Kidney (tissue), 14 donors: ENCODE measurements around the gene DGKI. TPM values are rescaled to one million over a fixed set of nuclear protein-coding genes. Genes with fewer than 3 reads are reported as not detected.

Experiments used
- DNase-seq, 5 donors: peaks; one replicate each; pipeline ENCODE4 v3.0.0-alpha.2; 2013 to 2020
- FAIRE-seq: peaks from 2 replicates; lab custom pipeline; 2012; peaks lifted over from hg19 to GRCh38; lab: Jason Lieb, UNC
- H3K27ac ChIP-seq, 2 donors: one replicate each; pipeline ENCODE4 v1.7.0; 2013; ENCODE audit warnings: low read depth in 2 of 2, low read length in 2 of 2, inconsistent platforms in 1 of 2
- H3K27me3 ChIP-seq: one replicate; pipeline ENCODE4 v1.7.1; 2013; ENCODE audit warnings: low read length, inconsistent platforms; ENCODE audit not compliant: control insufficient read depth, insufficient read depth
- H3K36me3 ChIP-seq, 3 donors: one replicate each; pipeline versions ENCODE4 v1.7.0 to v1.7.1; 2013; ENCODE audit warnings: low read length in 3 of 3, control low read depth in 1 of 3, inconsistent platforms in 1 of 3; ENCODE audit not compliant: insufficient read depth in 3 of 3, control insufficient read depth in 2 of 3
- H3K4me1 ChIP-seq, 3 donors: one replicate each; pipeline versions ENCODE4 v1.7.0 to v1.7.1; 2013; ENCODE audit warnings: low read length in 3 of 3, inconsistent platforms in 1 of 3, low read depth in 1 of 3; ENCODE audit not compliant: control insufficient read depth in 2 of 3, insufficient read depth in 2 of 3
- H3K4me3 ChIP-seq, 3 donors: one replicate each; pipeline versions ENCODE4 v1.7.0 to v1.8.1; 2013; ENCODE audit warnings: low read length in 3 of 3, control low read depth in 1 of 3, inconsistent platforms in 1 of 3
- H3K9ac ChIP-seq, 3 donors: one replicate each; pipeline versions ENCODE4 v1.7.0 to v1.7.1; 2013; ENCODE audit warnings: low read length in 3 of 3, control low read depth in 1 of 3, inconsistent platforms in 1 of 3
- H3K9me3 ChIP-seq, 3 donors: one replicate each; pipeline versions ENCODE4 v1.7.0 to v1.7.1; 2013; ENCODE audit warnings: low read length in 3 of 3, control low read depth in 1 of 3, inconsistent platforms in 1 of 3; ENCODE audit not compliant: control insufficient read depth in 2 of 3, insufficient read depth in 1 of 3
- intact Hi-C: fragments of 100-400 bp; cut with DNase I; formaldehyde crosslinking; loops from one replicate; pipeline ENCODE4 v1.11.1; 2022
- polyA plus RNA-seq: library from polyadenylated mRNA; stranded (reverse); fragments of 350-450 nt; fragmentation: Illumina TruSeq; extraction: RNeasy Lipid Tissue Mini Kit (QIAGEN cat#74804); gene quantifications from one replicate; pipeline ENCODE4 v1.2.3, GENCODE V29; 2014; ENCODE audit warnings: low read depth, low replicate concordance; ENCODE audit not compliant: insufficient read depth
- total RNA-seq: library from RNA; stranded (reverse); fragmentation: NEBNext Ultra II Directional; extraction: Animal tissue kit (Norgen Biotek cat#: 25700); gene quantifications from one replicate; pipeline ENCODE4 v1.2.1, GENCODE V29; 2021
- TF ChIP-seq, protein P1 (sequence below): IDR thresholded peaks from 3 replicates; pipeline ENCODE4 v1.5.1; 2012; ENCODE audit warnings: mild to moderate bottlenecking, moderate library complexity, borderline replicate concordance; ENCODE audit not compliant: insufficient read depth; ENCODE audit errors: extremely low read depth
- donor health status: control.
- donor health status: control.
- donor health status: control.
- donor health status: control.
- donor health status: control.
- donor health status: DM: yes; HTN: yes; CAD: no.
- donor health status: Normal renal cell carcinoma (clear cell type).

The DGKI gene
- total and polyA plus RNA-seq, 2 donors from 2014 or later = 1.3 to 2.5 TPM

DNA sequence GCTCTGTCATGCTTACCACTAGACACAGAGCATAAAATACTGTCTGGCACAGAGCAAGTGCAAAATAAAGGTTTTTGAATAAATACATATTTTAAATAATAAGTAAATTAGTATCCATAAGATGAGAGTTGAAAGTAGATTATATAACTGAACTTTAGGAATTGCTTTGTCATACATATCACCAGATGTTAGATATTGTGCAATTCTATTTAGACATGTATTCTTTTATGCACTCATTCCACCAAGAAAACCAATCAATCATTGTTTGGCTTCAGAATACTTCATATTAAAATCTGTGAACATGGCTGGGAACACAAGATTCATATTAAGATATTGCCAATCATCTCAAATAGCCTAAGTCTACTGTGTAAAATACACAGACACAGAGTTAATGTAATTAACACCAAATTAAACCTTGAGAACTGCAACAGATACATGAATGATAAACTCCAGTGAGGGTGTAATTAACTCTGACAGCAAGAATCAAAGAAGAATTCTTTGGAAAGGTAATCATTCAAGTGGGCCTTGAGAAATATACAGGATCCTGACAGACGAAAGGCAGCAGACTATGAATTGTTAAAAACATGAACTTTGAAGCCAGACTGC, 302.2 kb downstream of the DGKI start:
- Histone ChIP-seq H3K4me3 (no peak overlapping the region), H3K9ac (no peak overlapping the region), H3K27me3 (no peaks in the 10 kb centered on the region), H3K36me3 (no peaks in the 10 kb centered on the region), H3K9me3 (no peaks in the 10 kb centered on the region), H3K4me1 (no peaks in the 10 kb centered on the region), H3K27ac (no peak overlapping the region)
- intact Hi-C loops = no loop called here
- no peak for FAIRE-seq
- TF ChIP-seq, protein P1, sequence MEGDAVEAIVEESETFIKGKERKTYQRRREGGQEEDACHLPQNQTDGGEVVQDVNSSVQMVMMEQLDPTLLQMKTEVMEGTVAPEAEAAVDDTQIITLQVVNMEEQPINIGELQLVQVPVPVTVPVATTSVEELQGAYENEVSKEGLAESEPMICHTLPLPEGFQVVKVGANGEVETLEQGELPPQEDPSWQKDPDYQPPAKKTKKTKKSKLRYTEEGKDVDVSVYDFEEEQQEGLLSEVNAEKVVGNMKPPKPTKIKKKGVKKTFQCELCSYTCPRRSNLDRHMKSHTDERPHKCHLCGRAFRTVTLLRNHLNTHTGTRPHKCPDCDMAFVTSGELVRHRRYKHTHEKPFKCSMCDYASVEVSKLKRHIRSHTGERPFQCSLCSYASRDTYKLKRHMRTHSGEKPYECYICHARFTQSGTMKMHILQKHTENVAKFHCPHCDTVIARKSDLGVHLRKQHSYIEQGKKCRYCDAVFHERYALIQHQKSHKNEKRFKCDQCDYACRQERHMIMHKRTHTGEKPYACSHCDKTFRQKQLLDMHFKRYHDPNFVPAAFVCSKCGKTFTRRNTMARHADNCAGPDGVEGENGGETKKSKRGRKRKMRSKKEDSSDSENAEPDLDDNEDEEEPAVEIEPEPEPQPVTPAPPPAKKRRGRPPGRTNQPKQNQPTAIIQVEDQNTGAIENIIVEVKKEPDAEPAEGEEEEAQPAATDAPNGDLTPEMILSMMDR = no peak
- no peak for DNase-seq

DNA sequence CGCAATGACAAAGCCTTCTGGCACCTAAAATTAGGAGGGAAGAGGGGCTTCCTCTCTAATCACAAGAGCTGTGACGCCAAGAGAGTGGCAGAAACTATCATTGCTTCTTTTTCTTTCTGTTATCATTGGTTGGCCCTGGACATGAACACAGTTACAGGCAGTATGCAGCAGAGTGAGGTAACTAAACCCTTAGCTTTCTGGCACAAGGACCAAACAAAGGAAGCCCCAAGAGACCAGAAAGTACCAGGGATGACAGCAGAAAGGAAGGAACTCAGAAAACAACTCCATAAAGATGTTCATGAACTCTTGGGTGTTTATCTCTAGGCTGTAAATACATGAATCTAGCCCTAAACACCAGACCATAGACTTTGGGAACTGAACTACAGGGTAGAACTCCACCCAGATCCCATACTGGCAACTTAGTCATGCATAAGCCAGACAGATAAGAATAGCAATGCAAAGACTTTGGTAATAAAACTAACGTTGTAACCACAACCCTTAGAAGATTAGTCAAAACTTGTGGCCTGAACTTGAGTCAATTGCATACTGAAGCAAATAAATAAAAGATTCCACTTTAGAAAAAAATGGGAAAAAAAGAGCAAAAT, 307.6 kb downstream of the DGKI start:
- DNase-seq = no peak
- Histone ChIP-seq H3K36me3 (no peaks in the 10 kb centered on the region), H3K9ac (no peak overlapping the region), H3K27me3 (no peaks in the 10 kb centered on the region), H3K9me3 (no peaks in the 10 kb centered on the region), H3K4me1 (no peaks in the 10 kb centered on the region), H3K27ac (no peak overlapping the region), H3K4me3 (no peak overlapping the region)
- FAIRE-seq = no peak
- TF ChIP-seq, protein P1 = no peak
- intact Hi-C loops = no loop called here

DNA sequence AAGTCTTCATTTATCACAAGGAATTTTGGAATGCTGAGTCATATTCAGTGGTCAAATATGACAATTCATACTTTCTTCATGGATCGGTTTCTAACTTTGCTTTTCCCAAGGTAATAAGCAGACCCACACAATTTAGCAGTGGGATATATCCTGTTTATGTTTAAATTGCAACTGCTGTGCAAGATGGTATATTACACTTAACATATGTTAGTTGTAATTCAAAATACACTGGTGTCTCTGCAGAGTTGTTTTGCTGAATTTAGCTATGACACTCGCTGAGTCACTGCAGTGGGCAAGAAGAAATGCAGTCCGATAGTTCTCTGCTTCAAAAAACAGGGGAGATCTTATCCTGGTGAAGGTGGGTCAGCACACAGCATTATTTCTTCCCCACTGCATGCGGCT, 308.4 kb downstream of the DGKI start:
- intact Hi-C loops = no loop called here
- DNase-seq = no peak
- Histone ChIP-seq H3K4me3 (no peak overlapping the region), H3K27ac (no peak overlapping the region), H3K36me3 (no peaks in the 10 kb centered on the region), H3K4me1 (no peaks in the 10 kb centered on the region), H3K9me3 (no peaks in the 10 kb centered on the region), H3K27me3 (no peaks in the 10 kb centered on the region), H3K9ac (no peak overlapping the region)
- no peak for FAIRE-seq
- TF ChIP-seq, protein P1 = no peak

DNA sequence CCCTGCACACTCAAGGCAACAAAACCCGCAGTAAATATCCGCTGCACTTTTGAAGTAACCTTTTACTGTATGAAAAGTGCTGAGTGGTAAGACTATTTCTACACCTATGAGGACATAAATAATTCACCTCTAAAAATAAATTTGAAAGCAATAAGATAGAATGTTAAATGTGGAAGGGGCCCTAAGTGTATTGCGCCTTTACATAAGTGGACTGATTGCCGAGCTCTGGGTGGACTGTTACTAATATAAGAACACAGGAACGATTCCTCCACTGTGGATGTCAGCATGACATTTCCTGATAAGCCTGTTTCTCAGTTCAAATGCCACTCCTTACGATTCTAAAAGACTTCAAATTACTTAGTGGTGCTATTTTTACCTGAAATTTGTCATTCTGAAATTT, 311.2 kb downstream of the DGKI start:
- TF ChIP-seq, protein P1 = no peak
- no peaks in the 10 kb centered on the region for H3K36me3 ChIP-seq
- no peaks in the 10 kb centered on the region for H3K27me3 ChIP-seq
- no peaks in the 10 kb centered on the region for H3K9me3 ChIP-seq
- no peak for DNase-seq
- H3K4me1 ChIP-seq = no peaks in the 10 kb centered on the region
- no peak overlapping the region for H3K9ac ChIP-seq
- no peak for FAIRE-seq
- H3K27ac ChIP-seq = no peak overlapping the region
- H3K4me3 ChIP-seq = no peak overlapping the region
- intact Hi-C loops = no loop called here
